HepG2 (cell line): ENCODE data around the gene ADGRF5. TPM values are rescaled to one million over a fixed set of nuclear protein-coding genes. Genes with fewer than 3 reads are reported as not detected.

Source experiments
- ATAC-seq: fragments of 200-7000 bp; cut with Tn5 transposase; 3 replicates; pipeline ENCODE4 v1.9.1; 2020; ENCODE audit warnings: mild to moderate bottlenecking, moderate library complexity
- BruUV-seq: library from RNA; stranded (reverse); fragments of 400-500 nt; replicated peaks from 2 replicates; lab custom pipeline; 2021; lab: Mats Ljungman, UMichigan
- CTCF ChIA-PET: fragments of 300-600 bp; formaldehyde crosslinking; extraction: SDS; loops from one replicate; lab custom pipeline; 2021; ENCODE audit warnings: low total read pairs, inconsistent platforms, low intra/inter-chr PET ratio; lab: Yijun Ruan, JAX
- POLR2A ChIA-PET: fragments of 350-600 bp; sonication (Branson Sonifier 250); formaldehyde crosslinking; loops from one replicate; lab custom pipeline; 2020; ENCODE audit warnings: antibody characterized with exemption, inconsistent platforms; lab: Yijun Ruan, JAX
- DNase-seq: peaks from one replicate; pipeline ENCODE4 v3.0.0-alpha.2; 2015; ENCODE audit warnings: low spot score
- FAIRE-seq: peaks from 3 replicates; lab custom pipeline; 2011; peaks lifted over from hg19 to GRCh38; lab: Jason Lieb, UNC
- H2AFZ ChIP-seq: one replicate; pipeline ENCODE4 v1.6.1; 2011; ENCODE audit warnings: low read length, inconsistent platforms
- H3K27ac ChIP-seq: fragments of 300-600 bp; 3 replicates; pipeline ENCODE4 v1.8.0; 2011; ENCODE audit warnings: mixed run types, mild to moderate bottlenecking, mixed read lengths, low read length, inconsistent platforms; ENCODE audit not compliant: insufficient read depth; ENCODE audit errors: extremely low read length
- H3K27me3 ChIP-seq, 2 experiments: fragments of 200-600 bp in 1 of 2; 2 replicates in 1 of 2; 3 replicates in 1 of 2; pipeline versions ENCODE4 v1.6.0 to v1.8.0; 2011; ENCODE audit warnings: low read length in 2 of 2, mild to moderate bottlenecking in 2 of 2, moderate library complexity in 2 of 2, inconsistent platforms in 1 of 2; ENCODE audit not compliant: insufficient read depth in 2 of 2, control insufficient read depth in 1 of 2
- H3K36me3 ChIP-seq, 2 experiments: fragments of 200-600 bp in 1 of 2; replicated peaks in 1 of 2; 2 replicates in 1 of 2; 3 replicates in 1 of 2; pipeline versions ENCODE4 v1.5.1 to v1.8.0; 2011; ENCODE audit warnings: low read length in 2 of 2, inconsistent platforms in 1 of 2; ENCODE audit not compliant: insufficient read depth in 2 of 2, control insufficient read depth in 1 of 2
- H3K4me1 ChIP-seq: 2 replicates; pipeline ENCODE4 v1.5.1; 2012; ENCODE audit warnings: low read length, inconsistent platforms; ENCODE audit not compliant: insufficient read depth
- H3K4me2 ChIP-seq: 2 replicates; pipeline ENCODE4 v1.6.0; 2011; ENCODE audit warnings: low read depth, low read length, inconsistent platforms
- H3K4me3 ChIP-seq, 3 experiments: fragments of 200-600 bp in 1 of 3; sonication (generic), shearing (Covaris generic) in 1 of 3; replicated peaks in 1 of 3; 2 replicates each; pipeline ENCODE4 v1.5.1; 2011 to 2016; ENCODE audit warnings: low read length in 3 of 3, inconsistent platforms in 2 of 3, low read depth in 2 of 3, mild to moderate bottlenecking in 2 of 3, control low read depth in 1 of 3, mixed read lengths in 1 of 3; ENCODE audit not compliant: insufficient read depth in 1 of 3
- H3K79me2 ChIP-seq: one replicate; pipeline ENCODE4 v1.6.1; 2011; ENCODE audit warnings: low read length, inconsistent platforms; ENCODE audit not compliant: insufficient read depth
- H3K9ac ChIP-seq: 2 replicates; pipeline ENCODE4 v1.6.0; 2011; ENCODE audit warnings: mild to moderate bottlenecking, low read depth, low read length, inconsistent platforms; ENCODE audit not compliant: insufficient read depth
- H3K9me3 ChIP-seq: 2 replicates; pipeline ENCODE4 v1.5.1; 2012; ENCODE audit warnings: mild to moderate bottlenecking, low read length
- H4K20me1 ChIP-seq: 2 replicates; pipeline ENCODE4 v1.6.0; 2011; ENCODE audit warnings: inconsistent platforms, mild to moderate bottlenecking, low read length, moderate library complexity; ENCODE audit not compliant: insufficient read depth
- BORCS8-MEF2B ChIP-seq: sonication (generic); formaldehyde crosslinking; IDR thresholded peaks from 2 replicates; pipeline ENCODE4 v1.8.0; 2022; ENCODE audit warnings: mild to moderate bottlenecking, missing genetic modification reagents
- DNMT1 ChIP-seq: sonication (generic); formaldehyde crosslinking; IDR thresholded peaks from 2 replicates; pipeline ENCODE4 v1.5.1; 2020; ENCODE audit warnings: mild to moderate bottlenecking, missing genetic modification reagents
- GTF3A ChIP-seq: sonication (generic); formaldehyde crosslinking; conservative IDR thresholded peaks from 2 replicates; pipeline ENCODE4 v1.4.0; 2020; ENCODE audit warnings: mild to moderate bottlenecking, missing genetic modification reagents
- HCFC1 ChIP-seq: fragments of 150-350 bp; IDR thresholded peaks from 2 replicates; pipeline ENCODE4 v1.6.1; 2014; ENCODE audit warnings: low read depth, low read length
- MATR3 ChIP-seq: sonication (generic); formaldehyde crosslinking; IDR thresholded peaks from 2 replicates; pipeline ENCODE4 v1.4.0; 2020; ENCODE audit warnings: missing genetic modification reagents
- TAF15 ChIP-seq: fragments of 200-400 bp; formaldehyde crosslinking; IDR thresholded peaks from one replicate; pipeline ENCODE4 v1.6.1; 2018; ENCODE audit warnings: mild to moderate bottlenecking, low read depth, low read length; ENCODE audit not compliant: poor library complexity, severe bottlenecking
- TP53 ChIP-seq: sonication (generic); formaldehyde crosslinking; conservative IDR thresholded peaks from 2 replicates; pipeline ENCODE4 v1.4.0; 2020; ENCODE audit warnings: missing genetic modification reagents
- TRIM22 ChIP-seq: fragments of 450-650 bp; IDR thresholded peaks from 2 replicates; pipeline ENCODE4 v1.6.1; 2017
- WGBS: methylation state at CpG from one replicate; pipeline ENCODE4 v1.1.6; 2017; ENCODE audit warnings: low lambda C conversion rate; 5-methylcytosine and 5-hydroxymethylcytosine counted together
- in situ Hi-C: cut with HindIII; loops from 2 replicates; pipeline ENCODE4 v1.10.0; 2017; ENCODE audit warnings: low pct_unique_long_range_greater_than_20kb; ENCODE audit not compliant: extremely low pct_ligation_motif_present
- intact Hi-C: fragments of 100-400 bp; cut with micrococcal nuclease; formaldehyde crosslinking; loops from one replicate; pipeline ENCODE4 v1.10.0; 2022; ENCODE audit not compliant: unreplicated experiment
- polyA plus RNA-seq, 8 experiments: library from polyadenylated mRNA; depleted of rRNA in 3 of 8; stranded (reverse) in 7 of 8; unstranded in 1 of 8; fragments of >200 nt; fragmentation: Illumina TruSeq in 4 of 8; extraction: Trizol in 4 of 8; gene quantifications; 2 replicates each; pipeline versions ENCODE4 v1.2.1 to v1.2.3, GENCODE V29; 2011 to 2016; ENCODE audit warnings: low read depth in 4 of 8, missing spikeins in 1 of 8, mixed read lengths in 1 of 8; ENCODE audit not compliant: insufficient read depth in 1 of 8
- total RNA-seq, 5 experiments: library from RNA; depleted of rRNA; stranded (reverse); fragments of >200 nt; fragmentation: Illumina TruSeq; extraction: Trizol; gene quantifications; 2 replicates each; pipeline ENCODE4 v1.2.3, GENCODE V29; 2016; ENCODE audit warnings: low read depth in 1 of 5
- TF ChIP-seq, protein P1 (sequence below): sonication (generic); formaldehyde crosslinking; IDR thresholded peaks from 2 replicates; pipeline ENCODE4 v1.5.0; 2020; ENCODE audit warnings: missing genetic modification reagents, mild to moderate bottlenecking, borderline replicate concordance
- TF ChIP-seq, protein P2 (sequence below): sonication (generic); formaldehyde crosslinking; IDR thresholded peaks from 2 replicates; pipeline ENCODE4 v1.5.1; 2020; ENCODE audit warnings: mild to moderate bottlenecking, missing genetic modification reagents, borderline replicate concordance
- TF ChIP-seq, protein P3 (sequence below): sonication (generic); formaldehyde crosslinking; IDR thresholded peaks from 2 replicates; pipeline ENCODE4 v1.5.0; 2020; ENCODE audit warnings: mild to moderate bottlenecking, missing genetic modification reagents, moderate library complexity

ADGRF5 gene
- total and polyA plus RNA-seq, 2 of the 13 experiments (the other 11 are each of a cell fraction or from before 2014, with no cell fraction given) = not detected

GRCh38 chr6:46900266-46900665 lies 21.5 kb downstream of the ADGRF5 start:
- intact Hi-C loops (no loop called here), in situ Hi-C loops (no loop called here)
- no TSS peak for BruUV-seq
- Histone ChIP-seq H3K4me3 (no peak overlapping the region), H3K4me1 (no peaks in the 10 kb centered on the region), H3K79me2 (no peaks in the 10 kb centered on the region), H4K20me1 (no peaks in the 10 kb centered on the region), H2AFZ (no peak overlapping the region), H3K4me2 (no peak overlapping the region), H3K9ac (no peak overlapping the region), H3K27ac (no peak overlapping the region), H3K9me3 (no peaks in the 10 kb centered on the region), H3K27me3 (peaks cover 0 to 43% of the 10 kb centered on the region in 2 experiments; a peak in 2 of 5 replicates), H3K36me3 (no peaks in the 10 kb centered on the region)
- DNase-seq (no peak), FAIRE-seq (no peak), ATAC-seq (no peak)
- CTCF ChIA-PET = no interaction called here
- POLR2A ChIA-PET = no interaction called here
- WGBS = 1% methylated on average over 3 of the region's 3 CpGs
- no peak for TF ChIP-seq TRIM22
- TF ChIP-seq, protein P1, sequence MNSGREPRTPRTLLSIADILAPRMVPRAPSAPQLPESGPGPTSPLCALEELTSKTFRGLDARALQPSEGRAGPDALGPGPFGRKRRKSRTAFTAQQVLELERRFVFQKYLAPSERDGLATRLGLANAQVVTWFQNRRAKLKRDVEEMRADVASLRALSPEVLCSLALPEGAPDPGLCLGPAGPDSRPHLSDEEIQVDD (CRISPR knock-in tag) = no peak
- no peak for TF ChIP-seq DNMT1 (CRISPR knock-in tag)
- TF ChIP-seq, protein P2, sequence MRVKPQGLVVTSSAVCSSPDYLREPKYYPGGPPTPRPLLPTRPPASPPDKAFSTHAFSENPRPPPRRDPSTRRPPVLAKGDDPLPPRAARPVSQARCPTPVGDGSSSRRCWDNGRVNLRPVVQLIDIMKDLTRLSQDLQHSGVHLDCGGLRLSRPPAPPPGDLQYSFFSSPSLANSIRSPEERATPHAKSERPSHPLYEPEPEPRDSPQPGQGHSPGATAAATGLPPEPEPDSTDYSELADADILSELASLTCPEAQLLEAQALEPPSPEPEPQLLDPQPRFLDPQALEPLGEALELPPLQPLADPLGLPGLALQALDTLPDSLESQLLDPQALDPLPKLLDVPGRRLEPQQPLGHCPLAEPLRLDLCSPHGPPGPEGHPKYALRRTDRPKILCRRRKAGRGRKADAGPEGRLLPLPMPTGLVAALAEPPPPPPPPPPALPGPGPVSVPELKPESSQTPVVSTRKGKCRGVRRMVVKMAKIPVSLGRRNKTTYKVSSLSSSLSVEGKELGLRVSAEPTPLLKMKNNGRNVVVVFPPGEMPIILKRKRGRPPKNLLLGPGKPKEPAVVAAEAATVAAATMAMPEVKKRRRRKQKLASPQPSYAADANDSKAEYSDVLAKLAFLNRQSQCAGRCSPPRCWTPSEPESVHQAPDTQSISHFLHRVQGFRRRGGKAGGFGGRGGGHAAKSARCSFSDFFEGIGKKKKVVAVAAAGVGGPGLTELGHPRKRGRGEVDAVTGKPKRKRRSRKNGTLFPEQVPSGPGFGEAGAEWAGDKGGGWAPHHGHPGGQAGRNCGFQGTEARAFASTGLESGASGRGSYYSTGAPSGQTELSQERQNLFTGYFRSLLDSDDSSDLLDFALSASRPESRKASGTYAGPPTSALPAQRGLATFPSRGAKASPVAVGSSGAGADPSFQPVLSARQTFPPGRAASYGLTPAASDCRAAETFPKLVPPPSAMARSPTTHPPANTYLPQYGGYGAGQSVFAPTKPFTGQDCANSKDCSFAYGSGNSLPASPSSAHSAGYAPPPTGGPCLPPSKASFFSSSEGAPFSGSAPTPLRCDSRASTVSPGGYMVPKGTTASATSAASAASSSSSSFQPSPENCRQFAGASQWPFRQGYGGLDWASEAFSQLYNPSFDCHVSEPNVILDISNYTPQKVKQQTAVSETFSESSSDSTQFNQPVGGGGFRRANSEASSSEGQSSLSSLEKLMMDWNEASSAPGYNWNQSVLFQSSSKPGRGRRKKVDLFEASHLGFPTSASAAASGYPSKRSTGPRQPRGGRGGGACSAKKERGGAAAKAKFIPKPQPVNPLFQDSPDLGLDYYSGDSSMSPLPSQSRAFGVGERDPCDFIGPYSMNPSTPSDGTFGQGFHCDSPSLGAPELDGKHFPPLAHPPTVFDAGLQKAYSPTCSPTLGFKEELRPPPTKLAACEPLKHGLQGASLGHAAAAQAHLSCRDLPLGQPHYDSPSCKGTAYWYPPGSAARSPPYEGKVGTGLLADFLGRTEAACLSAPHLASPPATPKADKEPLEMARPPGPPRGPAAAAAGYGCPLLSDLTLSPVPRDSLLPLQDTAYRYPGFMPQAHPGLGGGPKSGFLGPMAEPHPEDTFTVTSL = no peak
- TF ChIP-seq, protein P3, sequence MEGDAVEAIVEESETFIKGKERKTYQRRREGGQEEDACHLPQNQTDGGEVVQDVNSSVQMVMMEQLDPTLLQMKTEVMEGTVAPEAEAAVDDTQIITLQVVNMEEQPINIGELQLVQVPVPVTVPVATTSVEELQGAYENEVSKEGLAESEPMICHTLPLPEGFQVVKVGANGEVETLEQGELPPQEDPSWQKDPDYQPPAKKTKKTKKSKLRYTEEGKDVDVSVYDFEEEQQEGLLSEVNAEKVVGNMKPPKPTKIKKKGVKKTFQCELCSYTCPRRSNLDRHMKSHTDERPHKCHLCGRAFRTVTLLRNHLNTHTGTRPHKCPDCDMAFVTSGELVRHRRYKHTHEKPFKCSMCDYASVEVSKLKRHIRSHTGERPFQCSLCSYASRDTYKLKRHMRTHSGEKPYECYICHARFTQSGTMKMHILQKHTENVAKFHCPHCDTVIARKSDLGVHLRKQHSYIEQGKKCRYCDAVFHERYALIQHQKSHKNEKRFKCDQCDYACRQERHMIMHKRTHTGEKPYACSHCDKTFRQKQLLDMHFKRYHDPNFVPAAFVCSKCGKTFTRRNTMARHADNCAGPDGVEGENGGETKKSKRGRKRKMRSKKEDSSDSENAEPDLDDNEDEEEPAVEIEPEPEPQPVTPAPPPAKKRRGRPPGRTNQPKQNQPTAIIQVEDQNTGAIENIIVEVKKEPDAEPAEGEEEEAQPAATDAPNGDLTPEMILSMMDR (CRISPR knock-in tag) = no peak
- no peak for TF ChIP-seq HCFC1
- no peak for TF ChIP-seq MATR3
- TF ChIP-seq TAF15 = no peak
- no peak for TF ChIP-seq TP53 (CRISPR knock-in tag)
- TF ChIP-seq GTF3A (CRISPR knock-in tag) = no peak
- no peak for TF ChIP-seq BORCS8-MEF2B (CRISPR knock-in tag)
